H1 (cell line): ENCODE data around the gene ANO6. TPM values are rescaled to one million over a fixed set of nuclear protein-coding genes. Genes with fewer than 3 reads are reported as not detected.

Experiments
- CTCF ChIA-PET: fragments of 300-600 bp; sonication (Branson Sonifier 250); formaldehyde crosslinking; loops from one replicate; lab custom pipeline; 2021; ENCODE audit not compliant: partially characterized antibody; lab: Charles Lee
- POLR2A ChIA-PET: fragments of 300-600 bp; sonication (Branson Sonifier 250); formaldehyde crosslinking; loops from one replicate; lab custom pipeline; 2021; ENCODE audit warnings: inconsistent platforms; ENCODE audit not compliant: partially characterized antibody; lab: Charles Lee
- DNase-seq, 2 experiments: peaks; one replicate each; pipeline versions ENCODE4 v3.0.0 to v3.0.0-alpha.2; 2010 to 2022; ENCODE audit warnings: low spot score in 2 of 2, low read depth in 1 of 2, mixed read lengths in 1 of 2
- FAIRE-seq: peaks from 2 replicates; lab custom pipeline; 2011; peaks lifted over from hg19 to GRCh38; lab: Jason Lieb, UNC
- H2AFZ ChIP-seq: 2 replicates; pipeline ENCODE4 v1.8.1; 2012; ENCODE audit warnings: low read length, inconsistent platforms
- H2AK5ac ChIP-seq: 2 replicates; pipeline ENCODE4 v1.6.1; 2013; ENCODE audit warnings: low read depth, low read length
- H2BK120ac ChIP-seq: replicated peaks from 2 replicates; pipeline ENCODE3; 2013; ENCODE audit warnings: low read depth, low read length, inconsistent platforms
- H2BK12ac ChIP-seq: 2 replicates; pipeline ENCODE4 v1.6.1; 2013; ENCODE audit warnings: low read depth, low read length
- H2BK15ac ChIP-seq: 2 replicates; pipeline ENCODE4 v1.6.1; 2013; ENCODE audit warnings: low read length
- H2BK20ac ChIP-seq: 2 replicates; pipeline ENCODE4 v1.6.1; 2013; ENCODE audit warnings: low read length
- H2BK5ac ChIP-seq: 2 replicates; pipeline ENCODE4 v1.6.1; 2013; ENCODE audit warnings: low read depth, low read length
- H3K14ac ChIP-seq: 2 replicates; pipeline ENCODE4 v1.6.1; 2013; ENCODE audit warnings: inconsistent platforms; ENCODE audit not compliant: insufficient read length
- H3K18ac ChIP-seq: 2 replicates; pipeline ENCODE4 v1.6.1; 2013; ENCODE audit warnings: low read length; ENCODE audit errors: extremely low read depth
- H3K23ac ChIP-seq: 2 replicates; pipeline ENCODE4 v1.6.1; 2013; ENCODE audit warnings: inconsistent platforms; ENCODE audit not compliant: insufficient read length
- H3K23me2 ChIP-seq: 2 replicates; pipeline ENCODE4 v1.6.1; 2013; ENCODE audit warnings: low read depth, low read length
- H3K27ac ChIP-seq: 2 replicates; pipeline ENCODE4 v1.6.1; 2011; ENCODE audit warnings: low read depth, low read length, inconsistent platforms
- H3K27me3 ChIP-seq, 4 experiments: replicated peaks in 1 of 4; 1 replicate in 1 of 4; 2 replicates in 3 of 4; pipeline versions ENCODE4 v1.6.1 to v1.8.1; 2011 to 2013; ENCODE audit warnings: low read length in 3 of 4, mild to moderate bottlenecking in 3 of 4, inconsistent platforms in 2 of 4, mixed read lengths in 2 of 4, moderate library complexity in 1 of 4; ENCODE audit not compliant: control insufficient read depth in 3 of 4, insufficient read depth in 3 of 4; ENCODE audit errors: extremely low read depth in 1 of 4
- H3K36me3 ChIP-seq, 4 experiments: 2 replicates each; pipeline versions ENCODE4 v1.6.1 to v1.8.1; 2011 to 2013; ENCODE audit warnings: mild to moderate bottlenecking in 4 of 4, low read length in 3 of 4, moderate library complexity in 2 of 4, control low read depth in 1 of 4, inconsistent platforms in 1 of 4; ENCODE audit not compliant: insufficient read depth in 4 of 4, control insufficient read depth in 2 of 4
- H3K4ac ChIP-seq: replicated peaks from 2 replicates; pipeline ENCODE3; 2013; ENCODE audit warnings: low read length, low read depth, mixed read lengths, inconsistent platforms; ENCODE audit not compliant: insufficient read length
- H3K4me1 ChIP-seq, 4 experiments: replicated peaks in 1 of 4; 1 replicate in 1 of 4; 2 replicates in 3 of 4; pipeline versions ENCODE4 v1.6.1 to v1.8.1; 2011 to 2013; ENCODE audit warnings: low read length in 3 of 4, inconsistent platforms in 2 of 4, mixed read lengths in 1 of 4; ENCODE audit not compliant: insufficient read depth in 4 of 4, control insufficient read depth in 3 of 4
- H3K4me2 ChIP-seq, 2 experiments: 2 replicates each; pipeline versions ENCODE4 v1.6.1 to v1.8.1; 2011 to 2013; ENCODE audit warnings: low read depth in 2 of 2, low read length in 2 of 2, control low read depth in 1 of 2, inconsistent platforms in 1 of 2, mild to moderate bottlenecking in 1 of 2; ENCODE audit not compliant: insufficient read depth in 1 of 2
- H3K4me3 ChIP-seq, 4 experiments: fragments of 200-600, 300-600 bp in 1 of 4; sonication (generic), shearing (Covaris generic), sonication (Bioruptor Twin) in 1 of 4; 2 replicates each; pipeline versions ENCODE4 v1.5.1 to v1.8.1; 2011 to 2016; ENCODE audit warnings: low read length in 4 of 4, low read depth in 3 of 4, control low read depth in 2 of 4, inconsistent platforms in 2 of 4, mild to moderate bottlenecking in 2 of 4, mixed read lengths in 1 of 4, moderate library complexity in 1 of 4; ENCODE audit not compliant: insufficient read depth in 2 of 4; ENCODE audit errors: extremely low read depth in 1 of 4
- H3K56ac ChIP-seq: replicated peaks from 2 replicates; pipeline ENCODE3; 2013; ENCODE audit warnings: low read depth, mild to moderate bottlenecking, mixed read lengths, low read length, inconsistent platforms; ENCODE audit not compliant: insufficient read length
- H3K79me1 ChIP-seq: 2 replicates; pipeline ENCODE4 v1.6.1; 2013; ENCODE audit warnings: low read depth, low read length, control low read depth
- H3K79me2 ChIP-seq, 2 experiments: 2 replicates each; pipeline versions ENCODE4 v1.6.1 to v1.8.1; 2012 to 2013; ENCODE audit warnings: low read length in 2 of 2, mild to moderate bottlenecking in 2 of 2, inconsistent platforms in 1 of 2; ENCODE audit not compliant: insufficient read depth in 2 of 2, control insufficient read depth in 1 of 2
- H3K9ac ChIP-seq, 4 experiments: replicated peaks in 1 of 4; 1 replicate in 1 of 4; 2 replicates in 3 of 4; pipeline versions ENCODE4 v1.6.1 to v1.8.1; 2011 to 2013; ENCODE audit warnings: low read depth in 3 of 4, low read length in 3 of 4, control low read depth in 2 of 4, mild to moderate bottlenecking in 2 of 4, moderate library complexity in 2 of 4, inconsistent platforms in 1 of 4; ENCODE audit errors: extremely low read depth in 1 of 4
- H3K9me3 ChIP-seq, 2 experiments: 2 replicates each; pipeline versions ENCODE4 v1.6.1 to v1.8.1; 2012 to 2013; ENCODE audit warnings: mild to moderate bottlenecking in 2 of 2, moderate library complexity in 2 of 2, control low read depth in 1 of 2, inconsistent platforms in 1 of 2, low read depth in 1 of 2, low read length in 1 of 2, mixed read lengths in 1 of 2; ENCODE audit not compliant: insufficient read depth in 2 of 2
- H4K20me1 ChIP-seq, 2 experiments: replicated peaks in 1 of 2; 2 replicates each; pipeline versions ENCODE3 to v1.8.1; 2011 to 2013; ENCODE audit warnings: inconsistent platforms in 2 of 2, low read length in 2 of 2, mild to moderate bottlenecking in 1 of 2; ENCODE audit not compliant: insufficient read depth in 2 of 2, control insufficient read depth in 1 of 2
- H4K5ac ChIP-seq: 2 replicates; pipeline ENCODE4 v1.6.1; 2013; ENCODE audit warnings: low read length, low read depth, mixed read lengths, inconsistent platforms; ENCODE audit not compliant: insufficient read length
- H4K8ac ChIP-seq: 2 replicates; pipeline ENCODE4 v1.8.0; 2013; ENCODE audit warnings: mild to moderate bottlenecking, moderate library complexity, low read length, inconsistent platforms; ENCODE audit not compliant: insufficient read depth; ENCODE audit errors: extremely low read depth
- H4K91ac ChIP-seq: replicated peaks from 2 replicates; pipeline ENCODE3; 2013; ENCODE audit warnings: low read length, mixed read lengths, inconsistent platforms; ENCODE audit not compliant: insufficient read length
- PHF8 ChIP-seq: fragments of 200-600 bp; sonication (generic); conservative IDR thresholded peaks from 2 replicates; pipeline ENCODE4 v1.7.1; 2012; ENCODE audit warnings: low read depth, mild to moderate bottlenecking, inconsistent platforms, low read length, moderate library complexity
- POLR2A ChIP-seq, 2 experiments: IDR thresholded peaks; 1 replicate in 1 of 2; 2 replicates in 1 of 2; pipeline ENCODE4 v1.6.1; 2011; ENCODE audit warnings: low read depth in 2 of 2, low read length in 2 of 2, mild to moderate bottlenecking in 2 of 2; ENCODE audit errors: control extremely low read depth in 1 of 2
- RNF2 ChIP-seq: fragments of 200-900, 300-1000 bp; sonication (generic); IDR thresholded peaks from 2 replicates; pipeline ENCODE4 v1.7.1; 2016; ENCODE audit warnings: borderline replicate concordance, low read depth, mild to moderate bottlenecking, antibody characterized with exemption, low read length; ENCODE audit not compliant: poor library complexity, severe bottlenecking; ENCODE audit errors: missing control alignments
- SIRT6 ChIP-seq: IDR thresholded peaks from one replicate; pipeline ENCODE4 v1.7.1; 2012; ENCODE audit warnings: low read length, inconsistent platforms
- WGBS, 2 experiments: shearing (Covaris generic) in 1 of 2; methylation state at CpG; one replicate each; pipeline versions ENCODE4 v1.1.6 to v1.1.7; 2013 to 2015; ENCODE audit warnings: low lambda C conversion rate in 2 of 2, mixed read lengths in 2 of 2, inconsistent platforms in 1 of 2, low coverage in 1 of 2, missing lambda C conversion rate in 1 of 2; ENCODE audit not compliant: insufficient replicate concordance in 2 of 2, insufficient coverage in 1 of 2, insufficient read length in 1 of 2; ENCODE audit errors: extremely low coverage in 1 of 2, missing lambda C conversion rate in 1 of 2; 5-methylcytosine and 5-hydroxymethylcytosine counted together
- polyA plus RNA-seq, 7 experiments: library from polyadenylated mRNA; depleted of rRNA in 3 of 7; stranded (reverse) in 5 of 7; unstranded in 2 of 7; fragments of >200 nt in 5 of 7; fragments of 200-250 nt in 2 of 7; gene quantifications; 1 replicate in 5 of 7; 2 replicates in 1 of 7; 4 replicates in 1 of 7; pipeline versions ENCODE4 v1.2.1 to v1.2.3, GENCODE V29; 2011 to 2013; ENCODE audit warnings: missing spikeins in 2 of 7, mixed read lengths in 2 of 7
- total RNA-seq: library from RNA; stranded (reverse); fragmentation: NEBNext Ultra II Directional; extraction: Animal tissue kit (Norgen Biotek cat#: 25700); gene quantifications from 2 replicates; pipeline ENCODE4 v1.2.1, GENCODE V29; 2021
- TF ChIP-seq, protein P1 (sequence below), 3 experiments: IDR thresholded peaks; 1 replicate in 2 of 3; 2 replicates in 1 of 3; pipeline versions ENCODE4 v1.5.1 to v1.6.1; 2011; ENCODE audit warnings: low read length in 3 of 3, mild to moderate bottlenecking in 3 of 3, inconsistent platforms in 2 of 3, low read depth in 1 of 3, moderate library complexity in 1 of 3; ENCODE audit not compliant: insufficient read depth in 1 of 3; ENCODE audit errors: control extremely low read depth in 1 of 3

The ANO6 gene
- total and polyA plus RNA-seq, 2 of the 8 experiments (the other 6 are each of a cell fraction or from before 2014, with no cell fraction given) = 15.1 to 39.7 TPM

DNA sequence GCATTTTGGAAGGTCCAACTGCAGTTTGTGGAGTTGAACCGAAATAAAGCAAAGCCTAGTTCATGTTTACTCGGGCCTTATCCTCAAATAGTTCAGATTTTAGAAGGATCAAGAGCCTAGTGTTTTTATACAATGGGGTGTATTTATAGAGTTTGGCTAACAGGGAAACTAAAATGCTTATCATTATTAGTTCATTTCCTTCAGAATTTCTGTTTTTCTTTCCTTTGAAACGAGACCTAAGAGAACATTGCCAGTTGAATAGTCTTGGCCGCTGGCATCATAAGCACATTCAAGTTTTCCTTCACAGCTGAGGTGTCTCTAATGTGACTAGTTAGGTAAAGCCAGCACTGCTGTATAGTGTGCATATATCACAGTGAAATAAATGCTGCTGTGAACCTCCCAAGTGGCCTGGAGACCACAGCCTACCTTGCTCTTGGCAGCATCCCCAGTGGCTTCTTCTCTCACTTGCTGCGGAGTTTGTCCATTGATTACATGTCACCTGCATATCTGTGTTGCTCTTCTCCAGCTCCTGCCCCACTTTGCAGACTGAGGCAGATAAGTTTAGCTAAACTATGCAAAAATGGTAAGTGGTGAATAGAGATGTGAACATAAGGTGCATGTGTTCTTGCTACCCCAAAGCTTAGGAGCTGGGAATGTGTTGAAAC is 88.8 kb downstream of the ANO6 start:
- Histone ChIP-seq H3K9me3 (no peaks in the 10 kb centered on the region), H3K4me2 (no peak overlapping the region), H3K14ac (no peak overlapping the region), H3K27me3 (peaks cover 0 to 1% (median 0%) of the 10 kb centered on the region in 4 experiments; a peak in 1 of 7 replicates), H3K36me3 (no peaks in the 10 kb centered on the region), H3K4ac (no peak overlapping the region), H2BK120ac (no peak overlapping the region), H4K91ac (no peak overlapping the region), H3K4me3 (no peak overlapping the region), H3K79me1 (no peaks in the 10 kb centered on the region; the same call in 1 of the 2 replicates), H4K5ac (no peak overlapping the region), H3K23me2 (no peaks in the 10 kb centered on the region; the same call in 1 of the 2 replicates), H3K9ac (no peak overlapping the region), H3K79me2 (no peaks in the 10 kb centered on the region), H2AK5ac (no peak overlapping the region), H2BK15ac (no peak overlapping the region), H3K18ac (no peak overlapping the region), H2BK12ac (no peak overlapping the region), H3K56ac (no peak overlapping the region), H4K20me1 (peaks cover 0 to 1% of the 10 kb centered on the region in 2 experiments), H4K8ac (no peak overlapping the region), H3K4me1 (no peaks in the 10 kb centered on the region), H3K27ac (no peak overlapping the region), H2BK5ac (no peak overlapping the region), H3K23ac (no peak overlapping the region), H2BK20ac (no peak overlapping the region), H2AFZ (no peak overlapping the region)
- no peak for DNase-seq
- FAIRE-seq = no peak
- WGBS, 2 experiments = 90% methylated on average over 5 of the region's 5 CpGs; no CpG with 5 or more reads in 1 of the 2 experiments
- POLR2A ChIA-PET = no interaction called here
- CTCF ChIA-PET = interaction anchor here (0.8 kb wide), 1 partner anchor 25 kb away, joined by 3 read pairs; no protein-coding TSS in a partner anchor
- TF ChIP-seq SIRT6 (no peak), PHF8 (no peak), POLR2A (IDR thresholded peaks at IDR 0.05; ENCODE audit: control extremely low read depth in 1 of 2, low read depth in 2 of 2, low read length in 2 of 2) (no peak), RNF2 (no peak)
- TF ChIP-seq, protein P1, sequence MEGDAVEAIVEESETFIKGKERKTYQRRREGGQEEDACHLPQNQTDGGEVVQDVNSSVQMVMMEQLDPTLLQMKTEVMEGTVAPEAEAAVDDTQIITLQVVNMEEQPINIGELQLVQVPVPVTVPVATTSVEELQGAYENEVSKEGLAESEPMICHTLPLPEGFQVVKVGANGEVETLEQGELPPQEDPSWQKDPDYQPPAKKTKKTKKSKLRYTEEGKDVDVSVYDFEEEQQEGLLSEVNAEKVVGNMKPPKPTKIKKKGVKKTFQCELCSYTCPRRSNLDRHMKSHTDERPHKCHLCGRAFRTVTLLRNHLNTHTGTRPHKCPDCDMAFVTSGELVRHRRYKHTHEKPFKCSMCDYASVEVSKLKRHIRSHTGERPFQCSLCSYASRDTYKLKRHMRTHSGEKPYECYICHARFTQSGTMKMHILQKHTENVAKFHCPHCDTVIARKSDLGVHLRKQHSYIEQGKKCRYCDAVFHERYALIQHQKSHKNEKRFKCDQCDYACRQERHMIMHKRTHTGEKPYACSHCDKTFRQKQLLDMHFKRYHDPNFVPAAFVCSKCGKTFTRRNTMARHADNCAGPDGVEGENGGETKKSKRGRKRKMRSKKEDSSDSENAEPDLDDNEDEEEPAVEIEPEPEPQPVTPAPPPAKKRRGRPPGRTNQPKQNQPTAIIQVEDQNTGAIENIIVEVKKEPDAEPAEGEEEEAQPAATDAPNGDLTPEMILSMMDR (IDR thresholded peaks at IDR 0.05; ENCODE audit: control extremely low read depth in 1 of 3, insufficient read depth in 1 of 3, low read depth in 1 of 3, low read length in 3 of 3) = no peak
